Fibroblast of lung (primary cell): ENCODE data around the gene SEL1L. TPM values are rescaled to one million over a fixed set of nuclear protein-coding genes. Genes with fewer than 3 reads are reported as not detected.

Experiments used
- DNase-seq, 2 donors: peaks; one replicate each; pipeline versions ENCODE4 v3.0.0 to v3.0.0-alpha.2; 2010; ENCODE audit warnings: low read depth in 2 of 2
- H2AFZ ChIP-seq: 2 replicates; pipeline ENCODE4 v1.5.1; 2012; ENCODE audit warnings: low read length, control low read depth, inconsistent platforms
- H3K27ac ChIP-seq: 2 replicates; pipeline ENCODE4 v1.5.1; 2011; ENCODE audit warnings: low read length, control low read depth; ENCODE audit not compliant: insufficient read depth
- H3K27me3 ChIP-seq: 2 replicates; pipeline ENCODE4 v1.5.1; 2011; ENCODE audit warnings: mild to moderate bottlenecking, low read length; ENCODE audit not compliant: control insufficient read depth, insufficient read depth
- H3K36me3 ChIP-seq: 2 replicates; pipeline ENCODE4 v1.5.1; 2011; ENCODE audit warnings: low read length; ENCODE audit not compliant: control insufficient read depth, insufficient read depth
- H3K4me1 ChIP-seq: 2 replicates; pipeline ENCODE4 v1.5.1; 2011; ENCODE audit warnings: low read length; ENCODE audit not compliant: control insufficient read depth, insufficient read depth; ENCODE audit errors: extremely low read depth
- H3K4me2 ChIP-seq: 2 replicates; pipeline ENCODE4 v1.5.1; 2011; ENCODE audit warnings: low read length, control low read depth; ENCODE audit not compliant: insufficient read depth; ENCODE audit errors: extremely low read depth
- H3K4me3 ChIP-seq, 4 experiments: fragments of 200-600 bp in 1 of 4; sonication (generic) in 1 of 4; replicated peaks in 1 of 4; 2 replicates each; pipeline ENCODE4 v1.5.1; 2011 to 2016; ENCODE audit warnings: low read length in 4 of 4, low read depth in 3 of 4, mild to moderate bottlenecking in 3 of 4, control low read depth in 2 of 4, inconsistent platforms in 1 of 4, mixed read lengths in 1 of 4; ENCODE audit not compliant: insufficient read depth in 1 of 4; ENCODE audit errors: control extremely low read depth in 1 of 4
- H3K79me2 ChIP-seq: 2 replicates; pipeline ENCODE4 v1.5.1; 2012; ENCODE audit warnings: mild to moderate bottlenecking, low read length, inconsistent platforms; ENCODE audit not compliant: control insufficient read depth, insufficient read depth
- H3K9ac ChIP-seq: 2 replicates; pipeline ENCODE4 v1.5.1; 2011; ENCODE audit warnings: mild to moderate bottlenecking, low read length, control low read depth; ENCODE audit not compliant: insufficient read depth
- H3K9me3 ChIP-seq: 2 replicates; pipeline ENCODE4 v1.5.1; 2012; ENCODE audit warnings: low read depth, low read length; ENCODE audit not compliant: control insufficient read depth, insufficient read depth
- H4K20me1 ChIP-seq: 2 replicates; pipeline ENCODE4 v1.5.1; 2011; ENCODE audit warnings: low read length; ENCODE audit not compliant: control insufficient read depth, insufficient read depth; ENCODE audit errors: extremely low read depth
- EZH2 ChIP-seq: IDR thresholded peaks from 2 replicates; pipeline ENCODE4 v1.5.1; 2012; ENCODE audit warnings: low read length, control low read depth, mild to moderate bottlenecking; ENCODE audit errors: missing control alignments
- polyA plus RNA-seq, 2 donors: library from polyadenylated mRNA; depleted of rRNA in 1 of 2; stranded (reverse) in 1 of 2; unstranded in 1 of 2; fragments of >200 nt; gene quantifications; 2 replicates each; pipeline ENCODE4 v1.2.1, GENCODE V29; 2011 to 2012; ENCODE audit warnings: missing spikeins in 1 of 2
- total RNA-seq: library from RNA; depleted of rRNA; stranded (reverse); fragments of >200 nt; gene quantifications from 2 replicates; pipeline ENCODE4 v1.2.1, GENCODE V29; 2014
- TF ChIP-seq, protein P1 (sequence below), 2 donors: IDR thresholded peaks in 1 of 2; conservative IDR thresholded peaks in 1 of 2; 1 replicate in 1 of 2; 2 replicates in 1 of 2; pipeline ENCODE4 v1.5.1; 2011 to 2012; ENCODE audit warnings: low read length in 2 of 2, control low read depth in 1 of 2, inconsistent platforms in 1 of 2, low read depth in 1 of 2, mild to moderate bottlenecking in 1 of 2

SEL1L gene
- total and polyA plus RNA-seq, 2 donors (not counting 1 experiment from before 2014, with no cell fraction given), result 39.3 to 143 TPM

DNA sequence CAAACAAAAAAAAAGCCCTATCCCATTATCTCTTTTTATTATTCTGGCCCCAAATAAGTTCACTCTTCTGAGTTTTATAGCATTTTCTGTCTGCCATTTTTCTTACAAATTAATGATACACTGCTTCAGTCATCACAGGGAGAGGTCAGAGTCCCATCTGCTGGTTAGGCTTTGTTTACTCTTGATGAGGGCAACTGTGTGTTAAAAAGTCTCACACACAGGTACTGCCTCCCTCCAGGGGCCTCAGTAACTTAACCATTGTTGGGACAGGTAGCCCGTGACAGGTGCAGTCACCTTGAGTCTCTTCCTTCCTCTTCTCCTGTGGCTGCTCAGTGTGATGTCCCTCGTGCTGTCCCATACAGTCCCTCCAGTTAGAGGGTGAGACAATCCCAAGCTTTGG lies 45.5 kb upstream of the SEL1L start:
- no peak overlapping the region for H3K9ac ChIP-seq
- no peaks in the 10 kb centered on the region for H3K27me3 ChIP-seq
- no peaks in the 10 kb centered on the region for H3K4me1 ChIP-seq
- H3K4me3 ChIP-seq, result no peak overlapping the region
- H3K36me3 ChIP-seq, result no peaks in the 10 kb centered on the region
- H3K4me2 ChIP-seq, result no peak overlapping the region
- no peak for TF ChIP-seq EZH2
- TF ChIP-seq, protein P1, sequence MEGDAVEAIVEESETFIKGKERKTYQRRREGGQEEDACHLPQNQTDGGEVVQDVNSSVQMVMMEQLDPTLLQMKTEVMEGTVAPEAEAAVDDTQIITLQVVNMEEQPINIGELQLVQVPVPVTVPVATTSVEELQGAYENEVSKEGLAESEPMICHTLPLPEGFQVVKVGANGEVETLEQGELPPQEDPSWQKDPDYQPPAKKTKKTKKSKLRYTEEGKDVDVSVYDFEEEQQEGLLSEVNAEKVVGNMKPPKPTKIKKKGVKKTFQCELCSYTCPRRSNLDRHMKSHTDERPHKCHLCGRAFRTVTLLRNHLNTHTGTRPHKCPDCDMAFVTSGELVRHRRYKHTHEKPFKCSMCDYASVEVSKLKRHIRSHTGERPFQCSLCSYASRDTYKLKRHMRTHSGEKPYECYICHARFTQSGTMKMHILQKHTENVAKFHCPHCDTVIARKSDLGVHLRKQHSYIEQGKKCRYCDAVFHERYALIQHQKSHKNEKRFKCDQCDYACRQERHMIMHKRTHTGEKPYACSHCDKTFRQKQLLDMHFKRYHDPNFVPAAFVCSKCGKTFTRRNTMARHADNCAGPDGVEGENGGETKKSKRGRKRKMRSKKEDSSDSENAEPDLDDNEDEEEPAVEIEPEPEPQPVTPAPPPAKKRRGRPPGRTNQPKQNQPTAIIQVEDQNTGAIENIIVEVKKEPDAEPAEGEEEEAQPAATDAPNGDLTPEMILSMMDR (conservative IDR thresholded peaks at IDR 0.05 in 1 of 2, IDR thresholded peaks at IDR 0.05 in 1 of 2; ENCODE audit: low read depth in 1 of 2, low read length in 2 of 2), result no peak
- no peaks in the 10 kb centered on the region for H4K20me1 ChIP-seq
- no peaks in the 10 kb centered on the region for H3K79me2 ChIP-seq
- no peaks in the 10 kb centered on the region for H3K9me3 ChIP-seq
- no peak overlapping the region for H3K27ac ChIP-seq
- DNase-seq, result no peak
- H2AFZ ChIP-seq, result no peak overlapping the region

DNA sequence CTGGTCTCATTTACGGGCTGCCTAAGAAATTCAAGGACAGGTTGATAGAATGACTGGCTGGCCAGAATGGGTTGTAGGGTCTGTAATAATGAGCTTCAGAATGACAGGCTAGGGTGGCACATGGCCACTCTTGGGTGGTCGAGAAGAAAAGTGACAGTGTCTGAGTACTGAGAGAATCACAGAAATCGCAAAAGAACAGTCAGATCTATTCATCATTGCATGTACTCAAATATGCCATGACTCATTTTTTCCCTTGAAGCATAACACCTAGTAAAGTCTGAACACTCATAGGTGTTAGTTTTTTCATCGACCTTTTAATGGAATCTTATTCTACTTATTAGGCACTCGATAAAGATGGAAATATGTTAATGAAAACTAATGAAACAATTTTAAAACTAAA lies 37.8 kb upstream of the SEL1L start:
- no peaks in the 10 kb centered on the region for H3K27me3 ChIP-seq
- no peak overlapping the region for H3K4me3 ChIP-seq
- H3K4me1 ChIP-seq, result no peaks in the 10 kb centered on the region
- no peak overlapping the region for H3K27ac ChIP-seq
- H3K9me3 ChIP-seq, result no peaks in the 10 kb centered on the region
- H4K20me1 ChIP-seq, result no peaks in the 10 kb centered on the region
- H3K9ac ChIP-seq, result no peak overlapping the region
- H3K36me3 ChIP-seq, result no peaks in the 10 kb centered on the region
- no peaks in the 10 kb centered on the region for H3K79me2 ChIP-seq
- TF ChIP-seq EZH2, result no peak
- TF ChIP-seq, protein P1 (conservative IDR thresholded peaks at IDR 0.05 in 1 of 2, IDR thresholded peaks at IDR 0.05 in 1 of 2; ENCODE audit: low read depth in 1 of 2, low read length in 2 of 2), result no peak
- no peak for DNase-seq
- H2AFZ ChIP-seq, result no peak overlapping the region
- H3K4me2 ChIP-seq, result no peak overlapping the region

DNA sequence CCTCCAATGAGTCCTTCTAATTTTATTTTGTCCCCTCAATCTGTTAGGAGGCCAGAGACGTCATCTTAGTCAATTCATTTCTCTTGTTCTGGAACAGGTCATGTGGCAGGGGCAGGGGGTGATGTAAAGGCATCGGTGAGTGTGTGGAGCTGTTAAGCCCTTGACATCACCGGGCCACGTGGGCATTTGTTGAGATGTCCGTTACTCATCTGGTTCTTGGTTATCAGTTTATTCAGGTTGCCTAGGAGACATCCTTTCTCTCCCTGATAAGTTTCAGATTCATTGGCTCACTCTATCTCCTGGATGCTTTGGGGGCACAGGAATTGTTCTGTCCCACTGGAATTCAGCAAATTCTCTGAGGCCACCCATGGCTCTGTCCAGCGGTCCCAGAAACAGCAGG lies 33.6 kb upstream of the SEL1L start:
- no peak overlapping the region for H3K4me2 ChIP-seq
- H3K4me3 ChIP-seq, result no peak overlapping the region
- no peaks in the 10 kb centered on the region for H3K27me3 ChIP-seq
- H4K20me1 ChIP-seq, result no peaks in the 10 kb centered on the region
- no peaks in the 10 kb centered on the region for H3K79me2 ChIP-seq
- no peaks in the 10 kb centered on the region for H3K9me3 ChIP-seq
- H3K36me3 ChIP-seq, result no peaks in the 10 kb centered on the region
- no peak for TF ChIP-seq EZH2
- TF ChIP-seq, protein P1 (conservative IDR thresholded peaks at IDR 0.05 in 1 of 2, IDR thresholded peaks at IDR 0.05 in 1 of 2; ENCODE audit: low read depth in 1 of 2, low read length in 2 of 2), result no peak
- DNase-seq, result no peak
- H3K4me1 ChIP-seq, result no peaks in the 10 kb centered on the region
- H2AFZ ChIP-seq, result no peak overlapping the region
- no peak overlapping the region for H3K27ac ChIP-seq
- H3K9ac ChIP-seq, result no peak overlapping the region
